ENCODE data around the gene ENTPD2. TPM values are rescaled to one million over a fixed set of nuclear protein-coding genes. Genes with fewer than 3 reads are reported as not detected.
"Not testable (repeated sequence)": the region's sequence is repeated elsewhere in the genome, so short reads cannot be mapped to it uniquely, and the experiment has no call there.

Gene ENTPD2
- total RNA-seq, 4 donors from 2014 or later, result 5.0 to 53.8 (median 28.9) TPM

GRCh38 chr9:137007816-137008270 lies 46.0 kb downstream of the ENTPD2 start:
- no peak overlapping the region for H3K27ac ChIP-seq
- H3K4me3 ChIP-seq, result no peak overlapping the region
- H3K36me3 ChIP-seq, result peaks cover 0 to 34% (median 0%) of the 10 kb centered on the region in 3 donors
- DNase-seq, result no peak
- no peaks in the 10 kb centered on the region for H3K9me3 ChIP-seq
- no peaks in the 10 kb centered on the region for H3K27me3 ChIP-seq
- peaks cover 0 to 15% (median 0%) of the 10 kb centered on the region in 4 donors for H3K4me1 ChIP-seq
- TF ChIP-seq POLR2A (IDR thresholded peaks at IDR 0.05) (no peak), CTCF (IDR thresholded peaks at IDR 0.05) (no peak)

- H3K27ac ChIP-seq, result no peak overlapping the region
- H3K4me1 ChIP-seq, result peaks cover 0 to 15% (median 0%) of the 10 kb centered on the region in 4 donors
- no peaks in the 10 kb centered on the region for H3K27me3 ChIP-seq
- H3K4me3 ChIP-seq, result no peak overlapping the region
- H3K9me3 ChIP-seq, result no peaks in the 10 kb centered on the region
- DNase-seq, result no peak
- TF ChIP-seq POLR2A (IDR thresholded peaks at IDR 0.05) (no peak), CTCF (IDR thresholded peaks at IDR 0.05) (no peak)
- peaks cover 0 to 28% (median 0%) of the 10 kb centered on the region in 3 donors for H3K36me3 ChIP-seq
Observed at GRCh38 chr9:137007108-137007815, 46.6 kb downstream of the ENTPD2 start.

GRCh38 chr9:137006116-137007003 lies 47.5 kb downstream of the ENTPD2 start:
- H3K4me1 ChIP-seq, result peaks cover 0 to 15% (median 0%) of the 10 kb centered on the region in 4 donors
- peaks cover 0 to 19% (median 0%) of the 10 kb centered on the region in 3 donors for H3K36me3 ChIP-seq
- H3K27me3 ChIP-seq, result no peaks in the 10 kb centered on the region
- no peak for DNase-seq
- H3K4me3 ChIP-seq, result no peak overlapping the region
- no peaks in the 10 kb centered on the region for H3K9me3 ChIP-seq
- H3K27ac ChIP-seq, result no peak overlapping the region
- TF ChIP-seq CTCF (IDR thresholded peaks at IDR 0.05) (no peak), POLR2A (IDR thresholded peaks at IDR 0.05) (no peak)

- not testable (repeated sequence) for H3K27ac ChIP-seq, H3K9me3 ChIP-seq, H3K27me3 ChIP-seq, H3K36me3 ChIP-seq, H3K4me3 ChIP-seq
- peaks cover 0 to 15% (median 0%) of the 10 kb centered on the region in 4 donors for H3K4me1 ChIP-seq
- peak in 5 of 6 experiments; percentile 13 to 67 (median 52) for TF ChIP-seq CTCF (IDR thresholded peaks at IDR 0.05)
- peak in 1 of 3 donors; percentile 64 for DNase-seq
Observed at GRCh38 chr9:137004285-137004684, 49.6 kb downstream of the ENTPD2 start.

- H3K36me3 ChIP-seq, result no peaks in the 10 kb centered on the region
- H3K9me3 ChIP-seq, result no peaks in the 10 kb centered on the region
- H3K4me3 ChIP-seq, result no peak overlapping the region
- H3K27ac ChIP-seq, result no peak overlapping the region
- no peak for DNase-seq
- TF ChIP-seq CTCF (IDR thresholded peaks at IDR 0.05) (no peak), POLR2A (IDR thresholded peaks at IDR 0.05) (no peak)
- peaks cover 0 to 12% (median 2%) of the 10 kb centered on the region in 4 donors for H3K4me1 ChIP-seq
- H3K27me3 ChIP-seq, result no peaks in the 10 kb centered on the region
Observed at GRCh38 chr9:137002646-137003041, 51.2 kb downstream of the ENTPD2 start.
